Colonic mucosa (tissue), 4 donors: Measurements from ENCODE around the gene NCOA1. TPM values are rescaled to one million over a fixed set of nuclear protein-coding genes. Genes with fewer than 3 reads are reported as not detected.

Source experiments
- DNase-seq: peaks from one replicate; pipeline ENCODE4 v3.0.0-alpha.2; 2020
- H3K27ac ChIP-seq: fragments of 200-600 bp; one replicate; pipeline ENCODE4 v1.8.0; 2021
- H3K27me3 ChIP-seq: fragments of 200-600 bp; one replicate; pipeline ENCODE4 v1.8.0; 2021
- H3K36me3 ChIP-seq: fragments of 200-600 bp; one replicate; pipeline ENCODE4 v1.8.0; 2021
- H3K4me1 ChIP-seq: fragments of 200-600 bp; one replicate; pipeline ENCODE4 v1.8.0; 2021; ENCODE audit warnings: mild to moderate bottlenecking
- H3K4me3 ChIP-seq: fragments of 200-600 bp; one replicate; pipeline ENCODE4 v1.8.0; 2021
- H3K9ac ChIP-seq, 2 donors: one replicate each; pipeline ENCODE4 v1.7.0; 2013; ENCODE audit warnings: control low read depth in 2 of 2, low read depth in 2 of 2, low read length in 2 of 2
- H3K9me3 ChIP-seq: fragments of 200-600 bp; one replicate; pipeline ENCODE4 v1.8.0; 2021
- CTCF ChIP-seq: fragments of 200-600 bp; IDR thresholded peaks from one replicate; pipeline ENCODE4 v1.8.0; 2022; ENCODE audit warnings: antibody characterized with exemption, mild to moderate bottlenecking
- intact Hi-C: fragments of 100-400 bp; cut with DNase I; formaldehyde crosslinking; loops from one replicate; pipeline ENCODE4 v1.14.1; 2022
- total RNA-seq, 2 donors: library from RNA; stranded (reverse); fragmentation: NEBNext Ultra II Directional in 1 of 2; extraction: Animal tissue kit (Norgen Biotek cat#: 25700) in 1 of 2; gene quantifications; one replicate each; pipeline ENCODE4 v1.2.1, GENCODE V29; 2021
- donor health status: healthy.
- donor health status: DM: no; HTN: no; CAD: no.
- donor health status: DM: no; HTN: no; CAD: no.

The NCOA1 gene
- total RNA-seq, 2 donors from 2014 or later, result 24.8 to 35.2 TPM

- intact Hi-C loops, result no loop called here
- no peaks in the 10 kb centered on the region for H3K4me1 ChIP-seq
- H3K36me3 ChIP-seq, result no peaks in the 10 kb centered on the region
- no peak overlapping the region for H3K4me3 ChIP-seq
- TF ChIP-seq CTCF, result no peak
- DNase-seq, result no peak
- no peaks in the 10 kb centered on the region for H3K9me3 ChIP-seq
- H3K27me3 ChIP-seq, result no peaks in the 10 kb centered on the region
- no peak overlapping the region for H3K9ac ChIP-seq
- H3K27ac ChIP-seq, result no peak overlapping the region
Measured at GRCh38 chr2:24771764-24772586, 280.9 kb downstream of the NCOA1 start.

- Histone ChIP-seq H3K4me3 (no peak overlapping the region), H3K9me3 (no peaks in the 10 kb centered on the region), H3K9ac (no peak overlapping the region), H3K4me1 (no peaks in the 10 kb centered on the region), H3K36me3 (no peaks in the 10 kb centered on the region), H3K27ac (no peak overlapping the region), H3K27me3 (no peaks in the 10 kb centered on the region)
- intact Hi-C loops, result no loop called here
- no peak for TF ChIP-seq CTCF
- DNase-seq, result no peak
Measured at GRCh38 chr2:24774373-24774772, 283.3 kb downstream of the NCOA1 start.

- DNase-seq, result no peak
- H3K4me3 ChIP-seq, result no peak overlapping the region
- no peak for TF ChIP-seq CTCF
- H3K36me3 ChIP-seq, result no peaks in the 10 kb centered on the region
- H3K9me3 ChIP-seq, result no peaks in the 10 kb centered on the region
- H3K27ac ChIP-seq, result no peak overlapping the region
- H3K9ac ChIP-seq, result no peak overlapping the region
- H3K4me1 ChIP-seq, result no peaks in the 10 kb centered on the region
- intact Hi-C loops, result no loop called here
- H3K27me3 ChIP-seq, result no peaks in the 10 kb centered on the region
Measured at GRCh38 chr2:24779116-24779515, 288.1 kb downstream of the NCOA1 start.

GRCh38 chr2:24783641-24784040, 292.6 kb downstream of the NCOA1 start:
- H3K27ac ChIP-seq, result no peak overlapping the region

DNA sequence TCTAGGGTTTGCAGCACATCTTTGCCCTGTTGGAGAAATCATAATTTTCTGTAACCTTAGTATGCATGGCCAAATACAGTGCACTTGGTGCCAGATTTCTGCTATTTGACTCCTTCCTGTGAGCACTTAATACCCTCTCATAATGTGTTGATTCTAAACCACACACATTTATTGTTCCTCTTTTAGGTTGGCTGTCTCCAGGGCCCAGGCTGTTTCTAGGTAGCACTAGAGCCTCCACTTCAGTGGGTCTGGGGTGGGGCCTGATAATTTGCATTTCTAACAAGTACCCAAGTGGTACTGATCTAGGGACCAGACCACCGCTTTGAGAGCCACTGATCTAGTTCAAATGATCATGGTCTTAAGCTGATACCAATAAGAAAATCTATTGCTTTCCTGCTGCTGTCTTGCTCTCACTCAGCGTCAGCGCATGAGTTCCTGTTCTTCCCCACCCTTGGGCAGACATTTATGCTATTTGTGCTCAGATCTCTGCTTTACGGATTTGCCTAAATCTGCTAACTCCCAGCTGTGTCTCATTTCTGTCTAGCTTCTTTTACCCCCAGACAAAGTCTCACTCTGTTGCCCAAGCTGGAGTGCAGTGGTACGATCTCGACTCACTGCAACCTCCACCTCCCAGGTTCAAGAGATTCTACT, 294.7 kb downstream of the NCOA1 start:
- H3K36me3 ChIP-seq, result no peaks in the 10 kb centered on the region
- TF ChIP-seq CTCF, result no peak
- H3K4me3 ChIP-seq, result no peak overlapping the region
- H3K9ac ChIP-seq, result no peak overlapping the region
- intact Hi-C loops, result no loop called here
- no peak for DNase-seq
- no peaks in the 10 kb centered on the region for H3K4me1 ChIP-seq
- no peaks in the 10 kb centered on the region for H3K27me3 ChIP-seq
- H3K27ac ChIP-seq, result no peak overlapping the region
- no peaks in the 10 kb centered on the region for H3K9me3 ChIP-seq

More at GRCh38 chr2:24783641-24784040, 292.6 kb downstream of the NCOA1 start:
- no peaks in the 10 kb centered on the region for H3K27me3 ChIP-seq
- no peak for TF ChIP-seq CTCF
- no peaks in the 10 kb centered on the region for H3K4me1 ChIP-seq
- no peaks in the 10 kb centered on the region for H3K9me3 ChIP-seq
- H3K36me3 ChIP-seq, result no peaks in the 10 kb centered on the region
- no peak overlapping the region for H3K4me3 ChIP-seq
- DNase-seq, result no peak
- intact Hi-C loops, result no loop called here
- H3K9ac ChIP-seq, result no peak overlapping the region
